OCI-LY7 (cell line): ENCODE measurements around the gene C16orf87. TPM values are rescaled to one million over a fixed set of nuclear protein-coding genes. Genes with fewer than 3 reads are reported as not detected.

Experiments used
- BruUV-seq: library from RNA; stranded (reverse); fragments of 400-500 nt; replicated peaks from 2 replicates; lab custom pipeline; 2021; lab: Mats Ljungman, UMichigan
- CTCF ChIA-PET: fragments of 300-600 bp; sonication (Branson Sonifier 250); formaldehyde crosslinking; loops from one replicate; lab custom pipeline; 2022; ENCODE audit warnings: antibody characterized with exemption; ENCODE audit not compliant: unreplicated experiment; lab: Charles Lee
- POLR2A ChIA-PET: fragments of 300-600 bp; sonication (Branson Sonifier 250); formaldehyde crosslinking; loops from one replicate; lab custom pipeline; 2022; ENCODE audit warnings: antibody characterized with exemption; lab: Charles Lee
- DNase-seq: peaks from one replicate; pipeline ENCODE4 v3.0.0-alpha.2; 2015; ENCODE audit warnings: low spot score
- H2AFZ ChIP-seq: fragments of 200-600 bp; sonication (generic), shearing (Covaris generic); 2 replicates; pipeline ENCODE4 v1.6.1; 2014; ENCODE audit warnings: mild to moderate bottlenecking, antibody characterized with exemption, low read length, moderate library complexity
- H3K27ac ChIP-seq: fragments of 200-600 bp; sonication (generic); 2 replicates; pipeline ENCODE4 v1.5.1; 2014; ENCODE audit warnings: mixed run types, low read depth, mild to moderate bottlenecking, moderate library complexity, low read length, inconsistent platforms; ENCODE audit not compliant: poor library complexity, severe bottlenecking
- H3K36me3 ChIP-seq: fragments of 200-600 bp; sonication (generic); 2 replicates; pipeline ENCODE4 v1.6.1; 2014; ENCODE audit warnings: mild to moderate bottlenecking, antibody characterized with exemption, low read length, moderate library complexity, mixed read lengths; ENCODE audit not compliant: insufficient read depth
- H3K4me1 ChIP-seq: fragments of 200-600 bp; sonication (generic); 2 replicates; pipeline ENCODE4 v1.5.1; 2014; ENCODE audit warnings: mild to moderate bottlenecking, low read length; ENCODE audit not compliant: insufficient read depth, poor library complexity, severe bottlenecking
- H3K4me2 ChIP-seq: fragments of 200-600 bp; sonication (generic); 2 replicates; pipeline ENCODE4 v1.6.1; 2014; ENCODE audit warnings: mild to moderate bottlenecking, low read length
- H3K4me3 ChIP-seq: fragments of 200-600 bp; sonication (generic); 2 replicates; pipeline ENCODE4 v1.5.1; 2014; ENCODE audit warnings: mild to moderate bottlenecking, low read depth, low read length; ENCODE audit not compliant: poor library complexity, severe bottlenecking
- H3K79me2 ChIP-seq: fragments of 200-600 bp; sonication (generic); 2 replicates; pipeline ENCODE4 v1.6.1; 2016; ENCODE audit warnings: low read depth, mild to moderate bottlenecking, low read length, moderate library complexity, mixed read lengths; ENCODE audit not compliant: insufficient read depth
- H3K9me2 ChIP-seq: fragments of 200-600 bp; sonication (generic); 2 replicates; pipeline ENCODE4 v1.6.1; 2016; ENCODE audit warnings: mild to moderate bottlenecking, low read length, mixed read lengths; ENCODE audit not compliant: insufficient read depth
- H3K9me3 ChIP-seq: fragments of 200-600 bp; sonication (generic); 2 replicates; pipeline ENCODE4 v1.6.1; 2014; ENCODE audit warnings: mild to moderate bottlenecking, mixed run types, low read length, mixed read lengths
- H4K20me1 ChIP-seq: fragments of 200-600 bp; sonication (generic); 2 replicates; pipeline ENCODE4 v1.6.1; 2014; ENCODE audit warnings: mild to moderate bottlenecking, antibody characterized with exemption, low read length, moderate library complexity, mixed read lengths; ENCODE audit not compliant: insufficient read depth
- CTCF ChIP-seq: fragments of 200-600 bp; sonication (generic); conservative IDR thresholded peaks from 2 replicates; pipeline ENCODE4 v1.5.1; 2014; ENCODE audit warnings: mild to moderate bottlenecking, antibody characterized with exemption, low read length, moderate library complexity, mixed read lengths
- EZH2phosphoT487 ChIP-seq: fragments of 200-600 bp; sonication (generic); IDR thresholded peaks from 2 replicates; pipeline ENCODE4 v1.6.1; 2018; ENCODE audit warnings: low read depth, borderline replicate concordance, mild to moderate bottlenecking, mixed run types, antibody characterized with exemption, low read length, moderate library complexity, mixed read lengths
- intact Hi-C: fragments of 100-400 bp; cut with micrococcal nuclease; formaldehyde crosslinking; loops from one replicate; pipeline ENCODE4 v1.10.0; 2022; ENCODE audit not compliant: unreplicated experiment
- total RNA-seq, 2 experiments: library from RNA; depleted of rRNA in 1 of 2; stranded (reverse); fragments of >200 nt in 1 of 2; shearing (Covaris generic) in 1 of 2; gene quantifications; 2 replicates each; pipeline ENCODE4 v1.2.3, GENCODE V29; 2014 to 2022

C16orf87 gene
- total RNA-seq, 2 experiments from 2014 or later, result 9.1 to 21.1 TPM

GRCh38 chr16:46845952-46846351, 15.0 kb upstream of the C16orf87 start:
- Histone ChIP-seq H2AFZ (no peak overlapping the region), H3K9me2 (no peaks in the 10 kb centered on the region), H3K27ac (no peak overlapping the region), H3K4me2 (no peak overlapping the region), H3K4me1 (peaks cover 7% of the 10 kb centered on the region), H4K20me1 (no peaks in the 10 kb centered on the region), H3K79me2 (no peaks in the 10 kb centered on the region), H3K4me3 (no peak overlapping the region), H3K9me3 (no peaks in the 10 kb centered on the region), H3K36me3 (no peaks in the 10 kb centered on the region)
- intact Hi-C loops, result no loop called here
- no peak for DNase-seq
- POLR2A ChIA-PET, result interaction anchor here (0.6 to 0.7 kb wide), 2 partner anchors 42 to 173 kb away, joined by 5 to 6 read pairs; no protein-coding TSS in a partner anchor
- no peak for TF ChIP-seq CTCF
- no peak for TF ChIP-seq EZH2phosphoT487
- CTCF ChIA-PET, result no interaction called here
- no TSS peak for BruUV-seq

DNA sequence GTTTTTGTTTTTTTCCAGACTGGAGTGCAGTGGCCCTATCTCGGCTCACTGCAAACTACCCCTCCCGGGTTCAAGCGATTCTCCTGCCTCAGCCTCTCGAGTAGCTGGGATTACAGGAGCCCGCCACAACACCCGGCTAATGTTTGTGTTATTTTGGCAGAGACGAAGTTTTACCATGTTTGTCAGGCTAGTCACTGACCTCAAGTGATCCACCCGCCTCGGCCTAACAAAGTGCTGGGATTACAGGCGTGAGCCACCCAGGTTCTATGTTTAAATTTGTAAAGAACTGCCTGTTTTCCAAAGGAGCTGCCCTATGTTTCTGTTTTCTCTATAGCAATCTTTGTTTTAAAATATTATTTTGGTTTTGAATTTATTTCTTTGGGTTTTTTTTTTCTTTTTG, 13.8 kb upstream of the C16orf87 start:
- TF ChIP-seq CTCF (no peak), EZH2phosphoT487 (no peak)
- POLR2A ChIA-PET, result interaction anchor here (0.7 kb wide), 1 partner anchor 44 kb away, joined by 3 read pairs; no protein-coding TSS in a partner anchor
- intact Hi-C loops, result no loop called here
- H2AFZ ChIP-seq, result no peak overlapping the region
- no peak overlapping the region for H3K4me3 ChIP-seq
- H3K4me1 ChIP-seq, result no peaks in the 10 kb centered on the region
- BruUV-seq, result no TSS peak
- no peaks in the 10 kb centered on the region for H4K20me1 ChIP-seq
- H3K9me2 ChIP-seq, result no peaks in the 10 kb centered on the region
- no peak for DNase-seq
- no peaks in the 10 kb centered on the region for H3K9me3 ChIP-seq
- H3K79me2 ChIP-seq, result no peaks in the 10 kb centered on the region
- no peaks in the 10 kb centered on the region for H3K36me3 ChIP-seq
- CTCF ChIA-PET, result no interaction called here
- H3K4me2 ChIP-seq, result no peak overlapping the region
- no peak overlapping the region for H3K27ac ChIP-seq

- Histone ChIP-seq H3K27ac (no peak overlapping the region), H4K20me1 (no peaks in the 10 kb centered on the region), H3K36me3 (no peaks in the 10 kb centered on the region), H3K9me3 (no peaks in the 10 kb centered on the region), H3K79me2 (no peaks in the 10 kb centered on the region), H2AFZ (no peak overlapping the region), H3K4me1 (no peaks in the 10 kb centered on the region), H3K4me3 (no peak overlapping the region), H3K9me2 (no peaks in the 10 kb centered on the region), H3K4me2 (no peak overlapping the region)
- ChIA-PET CTCF (no interaction called here), POLR2A (interaction anchor here (0.6 to 1.3 kb wide), 2 partner anchors 18 to 54 kb away, joined by 3 read pairs; no protein-coding TSS in a partner anchor)
- no peak for DNase-seq
- TF ChIP-seq EZH2phosphoT487, result no peak
- intact Hi-C loops, result no loop called here
- no TSS peak for BruUV-seq
Observed at GRCh38 chr16:46843898-46844642, 13.1 kb upstream of the C16orf87 start.
